ENCODE data around the gene C1GALT1. TPM values are rescaled to one million over a fixed set of nuclear protein-coding genes. Genes with fewer than 3 reads are reported as not detected.

Gene C1GALT1
- total and polyA plus RNA-seq, 9 of the 15 experiments (the other 6 are each of a cell fraction or from before 2014, with no cell fraction given) = 5.0 to 33.2 (median 24.1) TPM

DNA sequence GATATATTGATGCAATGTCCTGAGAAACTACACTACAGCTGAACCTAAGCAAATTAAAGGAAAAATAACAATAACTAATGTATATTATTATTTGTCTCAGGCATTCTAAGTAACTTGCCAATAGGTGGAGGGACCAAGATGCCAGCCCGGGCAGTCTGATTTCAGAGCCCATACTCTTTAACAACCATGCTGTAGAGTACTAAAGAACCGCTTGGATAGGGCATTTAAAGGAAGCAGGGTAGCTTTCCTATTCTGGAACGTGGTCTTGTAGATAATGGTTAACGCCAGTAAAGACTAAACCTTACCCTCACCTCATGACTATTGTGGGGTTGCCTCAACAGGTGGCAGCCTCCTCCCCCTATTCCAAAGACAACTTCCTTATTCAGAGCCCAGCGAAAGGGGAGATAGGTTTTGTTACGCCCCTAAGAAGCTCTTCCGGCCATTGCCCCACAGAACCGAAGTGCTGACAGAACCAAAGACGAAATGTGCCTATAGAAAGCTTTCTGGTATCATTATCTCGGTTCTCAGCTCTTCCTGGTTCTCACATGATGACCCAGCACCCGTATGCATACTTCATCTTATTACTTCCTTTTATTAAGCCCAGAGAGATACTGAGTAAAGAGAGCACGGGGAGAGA lies 707 bp upstream of the C1GALT1 start (continued):
- TF ChIP-seq ZNF263 (CRISPR knock-in tag; IDR thresholded peaks at IDR 0.05; ENCODE audit: borderline replicate concordance) (no peak), E2F3 (CRISPR knock-in tag; IDR thresholded peaks at IDR 0.05) (no peak), CHD4 (IDR thresholded peaks at IDR 0.05; ENCODE audit: insufficient read depth, insufficient replicate concordance, low read depth, low read length, poor library complexity, severe bottlenecking) (no peak), NCOA2 (IDR thresholded peaks at IDR 0.05; ENCODE audit: partially characterized antibody in 2 of 2) (no peak), NFXL1 (CRISPR knock-in tag; IDR thresholded peaks at IDR 0.05) (no peak), ZNF766 (CRISPR knock-in tag; conservative IDR thresholded peaks at IDR 0.05) (0 out of 2 replicates have a peak, but pooled peaks have one; percentile 16), TARDBP (IDR thresholded peaks at IDR 0.05) (no peak), FOXK2 (conservative IDR thresholded peaks at IDR 0.05 in 1 of 2, IDR thresholded peaks at IDR 0.05 in 1 of 2; ENCODE audit: low read depth in 2 of 2) (no peak), MAFF (IDR thresholded peaks at IDR 0.05; ENCODE audit: low read length) (peak; percentile 24; the same call in 1 of the 2 replicates)
- TF ChIP-seq, protein P1, sequence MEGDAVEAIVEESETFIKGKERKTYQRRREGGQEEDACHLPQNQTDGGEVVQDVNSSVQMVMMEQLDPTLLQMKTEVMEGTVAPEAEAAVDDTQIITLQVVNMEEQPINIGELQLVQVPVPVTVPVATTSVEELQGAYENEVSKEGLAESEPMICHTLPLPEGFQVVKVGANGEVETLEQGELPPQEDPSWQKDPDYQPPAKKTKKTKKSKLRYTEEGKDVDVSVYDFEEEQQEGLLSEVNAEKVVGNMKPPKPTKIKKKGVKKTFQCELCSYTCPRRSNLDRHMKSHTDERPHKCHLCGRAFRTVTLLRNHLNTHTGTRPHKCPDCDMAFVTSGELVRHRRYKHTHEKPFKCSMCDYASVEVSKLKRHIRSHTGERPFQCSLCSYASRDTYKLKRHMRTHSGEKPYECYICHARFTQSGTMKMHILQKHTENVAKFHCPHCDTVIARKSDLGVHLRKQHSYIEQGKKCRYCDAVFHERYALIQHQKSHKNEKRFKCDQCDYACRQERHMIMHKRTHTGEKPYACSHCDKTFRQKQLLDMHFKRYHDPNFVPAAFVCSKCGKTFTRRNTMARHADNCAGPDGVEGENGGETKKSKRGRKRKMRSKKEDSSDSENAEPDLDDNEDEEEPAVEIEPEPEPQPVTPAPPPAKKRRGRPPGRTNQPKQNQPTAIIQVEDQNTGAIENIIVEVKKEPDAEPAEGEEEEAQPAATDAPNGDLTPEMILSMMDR (IDR thresholded peaks at IDR 0.05 in 2 of 3, conservative IDR thresholded peaks at IDR 0.05 in 1 of 3; ENCODE audit: insufficient read depth in 2 of 3, low read depth in 1 of 3, low read length in 3 of 3) = peak in 2 of 3 experiments; percentile 11 to 36; a peak in 2 of 6 replicates
- TF ChIP-seq, protein P2, sequence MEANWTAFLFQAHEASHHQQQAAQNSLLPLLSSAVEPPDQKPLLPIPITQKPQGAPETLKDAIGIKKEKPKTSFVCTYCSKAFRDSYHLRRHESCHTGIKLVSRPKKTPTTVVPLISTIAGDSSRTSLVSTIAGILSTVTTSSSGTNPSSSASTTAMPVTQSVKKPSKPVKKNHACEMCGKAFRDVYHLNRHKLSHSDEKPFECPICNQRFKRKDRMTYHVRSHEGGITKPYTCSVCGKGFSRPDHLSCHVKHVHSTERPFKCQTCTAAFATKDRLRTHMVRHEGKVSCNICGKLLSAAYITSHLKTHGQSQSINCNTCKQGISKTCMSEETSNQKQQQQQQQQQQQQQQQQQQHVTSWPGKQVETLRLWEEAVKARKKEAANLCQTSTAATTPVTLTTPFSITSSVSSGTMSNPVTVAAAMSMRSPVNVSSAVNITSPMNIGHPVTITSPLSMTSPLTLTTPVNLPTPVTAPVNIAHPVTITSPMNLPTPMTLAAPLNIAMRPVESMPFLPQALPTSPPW (CRISPR knock-in tag; IDR thresholded peaks at IDR 0.05) = no peak
- TF ChIP-seq, protein P3, sequence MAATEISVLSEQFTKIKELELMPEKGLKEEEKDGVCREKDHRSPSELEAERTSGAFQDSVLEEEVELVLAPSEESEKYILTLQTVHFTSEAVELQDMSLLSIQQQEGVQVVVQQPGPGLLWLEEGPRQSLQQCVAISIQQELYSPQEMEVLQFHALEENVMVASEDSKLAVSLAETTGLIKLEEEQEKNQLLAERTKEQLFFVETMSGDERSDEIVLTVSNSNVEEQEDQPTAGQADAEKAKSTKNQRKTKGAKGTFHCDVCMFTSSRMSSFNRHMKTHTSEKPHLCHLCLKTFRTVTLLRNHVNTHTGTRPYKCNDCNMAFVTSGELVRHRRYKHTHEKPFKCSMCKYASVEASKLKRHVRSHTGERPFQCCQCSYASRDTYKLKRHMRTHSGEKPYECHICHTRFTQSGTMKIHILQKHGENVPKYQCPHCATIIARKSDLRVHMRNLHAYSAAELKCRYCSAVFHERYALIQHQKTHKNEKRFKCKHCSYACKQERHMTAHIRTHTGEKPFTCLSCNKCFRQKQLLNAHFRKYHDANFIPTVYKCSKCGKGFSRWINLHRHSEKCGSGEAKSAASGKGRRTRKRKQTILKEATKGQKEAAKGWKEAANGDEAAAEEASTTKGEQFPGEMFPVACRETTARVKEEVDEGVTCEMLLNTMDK (IDR thresholded peaks at IDR 0.05; ENCODE audit: borderline replicate concordance, insufficient read depth, low read depth, low read length, poor library complexity, severe bottlenecking) = no peak
- TF ChIP-seq, protein P4, sequence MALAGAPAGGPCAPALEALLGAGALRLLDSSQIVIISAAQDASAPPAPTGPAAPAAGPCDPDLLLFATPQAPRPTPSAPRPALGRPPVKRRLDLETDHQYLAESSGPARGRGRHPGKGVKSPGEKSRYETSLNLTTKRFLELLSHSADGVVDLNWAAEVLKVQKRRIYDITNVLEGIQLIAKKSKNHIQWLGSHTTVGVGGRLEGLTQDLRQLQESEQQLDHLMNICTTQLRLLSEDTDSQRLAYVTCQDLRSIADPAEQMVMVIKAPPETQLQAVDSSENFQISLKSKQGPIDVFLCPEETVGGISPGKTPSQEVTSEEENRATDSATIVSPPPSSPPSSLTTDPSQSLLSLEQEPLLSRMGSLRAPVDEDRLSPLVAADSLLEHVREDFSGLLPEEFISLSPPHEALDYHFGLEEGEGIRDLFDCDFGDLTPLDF (CRISPR knock-in tag; IDR thresholded peaks at IDR 0.05) = no peak; the same call in 1 of the 2 replicates
- TF ChIP-seq, protein P5, sequence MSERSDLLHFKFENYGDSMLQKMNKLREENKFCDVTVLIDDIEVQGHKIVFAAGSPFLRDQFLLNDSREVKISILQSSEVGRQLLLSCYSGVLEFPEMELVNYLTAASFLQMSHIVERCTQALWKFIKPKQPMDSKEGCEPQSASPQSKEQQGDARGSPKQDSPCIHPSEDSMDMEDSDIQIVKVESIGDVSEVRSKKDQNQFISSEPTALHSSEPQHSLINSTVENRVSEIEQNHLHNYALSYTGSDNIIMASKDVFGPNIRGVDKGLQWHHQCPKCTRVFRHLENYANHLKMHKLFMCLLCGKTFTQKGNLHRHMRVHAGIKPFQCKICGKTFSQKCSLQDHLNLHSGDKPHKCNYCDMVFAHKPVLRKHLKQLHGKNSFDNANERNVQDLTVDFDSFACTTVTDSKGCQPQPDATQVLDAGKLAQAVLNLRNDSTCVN (CRISPR knock-in tag; IDR thresholded peaks at IDR 0.05) = 0 out of 2 replicates have a peak, but pooled peaks have one; percentile 18
- TF ChIP-seq, protein P6, sequence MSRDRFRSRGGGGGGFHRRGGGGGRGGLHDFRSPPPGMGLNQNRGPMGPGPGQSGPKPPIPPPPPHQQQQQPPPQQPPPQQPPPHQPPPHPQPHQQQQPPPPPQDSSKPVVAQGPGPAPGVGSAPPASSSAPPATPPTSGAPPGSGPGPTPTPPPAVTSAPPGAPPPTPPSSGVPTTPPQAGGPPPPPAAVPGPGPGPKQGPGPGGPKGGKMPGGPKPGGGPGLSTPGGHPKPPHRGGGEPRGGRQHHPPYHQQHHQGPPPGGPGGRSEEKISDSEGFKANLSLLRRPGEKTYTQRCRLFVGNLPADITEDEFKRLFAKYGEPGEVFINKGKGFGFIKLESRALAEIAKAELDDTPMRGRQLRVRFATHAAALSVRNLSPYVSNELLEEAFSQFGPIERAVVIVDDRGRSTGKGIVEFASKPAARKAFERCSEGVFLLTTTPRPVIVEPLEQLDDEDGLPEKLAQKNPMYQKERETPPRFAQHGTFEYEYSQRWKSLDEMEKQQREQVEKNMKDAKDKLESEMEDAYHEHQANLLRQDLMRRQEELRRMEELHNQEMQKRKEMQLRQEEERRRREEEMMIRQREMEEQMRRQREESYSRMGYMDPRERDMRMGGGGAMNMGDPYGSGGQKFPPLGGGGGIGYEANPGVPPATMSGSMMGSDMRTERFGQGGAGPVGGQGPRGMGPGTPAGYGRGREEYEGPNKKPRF (IDR thresholded peaks at IDR 0.05; ENCODE audit: low read depth, low read length) = no peak

All from K562 (cell line).